BJ (cell line): ENCODE results near the gene SLC4A5. TPM values are rescaled to one million over a fixed set of nuclear protein-coding genes. Genes with fewer than 3 reads are reported as not detected.

Experiments
- CTCF ChIA-PET: fragments of 350-600 bp; formaldehyde crosslinking; extraction: SDS; loops from one replicate; lab custom pipeline; 2021; ENCODE audit warnings: antibody characterized with exemption, inconsistent platforms; lab: Yijun Ruan, JAX
- POLR2A ChIA-PET: fragments of 300-600 bp; sonication (Branson Sonifier 250); formaldehyde crosslinking; extraction: SDS; loops from one replicate; lab custom pipeline; 2021; ENCODE audit warnings: antibody characterized with exemption; lab: Charles Lee
- DNase-seq: peaks from one replicate; pipeline ENCODE4 v3.0.0-alpha.2; 2011; ENCODE audit warnings: low read depth
- H3K27me3 ChIP-seq: 2 replicates; pipeline ENCODE4 v1.6.0; 2011; ENCODE audit warnings: low read length; ENCODE audit not compliant: control insufficient read depth, insufficient read depth
- H3K36me3 ChIP-seq: 2 replicates; pipeline ENCODE4 v1.5.1; 2011; ENCODE audit warnings: low read length; ENCODE audit not compliant: control insufficient read depth, insufficient read depth
- H3K4me3 ChIP-seq: 2 replicates; pipeline ENCODE4 v1.5.1; 2011; ENCODE audit warnings: low read depth, mild to moderate bottlenecking, control low read depth, low read length
- CTCF ChIP-seq: IDR thresholded peaks from 2 replicates; pipeline ENCODE4 v1.5.1; 2011; ENCODE audit warnings: low read depth, mild to moderate bottlenecking, control low read depth, inconsistent platforms, low read length, moderate library complexity; ENCODE audit not compliant: insufficient read depth
- polyA plus RNA-seq: library from polyadenylated mRNA; depleted of rRNA; stranded (reverse); fragments of >200 nt; gene quantifications from 2 replicates; pipeline ENCODE4 v1.2.3, GENCODE V29; 2011; rRNA removed
- small RNA-seq: library from RNA; depleted of rRNA; stranded (forward); fragments of <200 nt; gene quantifications from one replicate; pipeline ENCODE3, GENCODE V24; 2012; ENCODE audit warnings: low replicate concordance, low read depth; ENCODE audit not compliant: insufficient read length

SLC4A5 gene
- polyA plus RNA-seq, 1 experiment = 0.07 TPM

- POLR2A ChIA-PET = no interaction called here
- no peak for DNase-seq
- no peak for TF ChIP-seq CTCF
- Histone ChIP-seq H3K27me3 (no peaks in the 10 kb centered on the region), H3K36me3 (peaks cover 13% of the 10 kb centered on the region), H3K4me3 (no peak overlapping the region)
- CTCF ChIA-PET = interaction anchor here (1.6 to 2.9 kb wide), 2 partner anchors 9 to 17 kb away, joined by 7 to 10 read pairs; partner anchors contain the start of gene MOB1A
Measured at GRCh38 chr2:74168739-74169138, 174.5 kb downstream of the SLC4A5 start.

Small RNA genes within 50 kb of the gene (small RNA-seq; reads per million reads assigned to genes)
- gene RNU6-542P = not detected
- gene TAF13P2 = not detected

Other genes with a start within 250 kb of the SLC4A5 start
- gene BOLA3, start 195.5 kb downstream of the SLC4A5 start, polyA plus RNA-seq = 11.4 and 35.9 TPM in 2 replicates
- gene MOB1A, start 164.5 kb downstream of the SLC4A5 start, polyA plus RNA-seq = 19.1 and 42.8 TPM in 2 replicates
- 282 and 380 TPM in 2 replicates for gene MTHFD2, start 144.8 kb downstream of the SLC4A5 start, polyA plus RNA-seq
- gene DCTN1, start 36.9 kb upstream of the SLC4A5 start, polyA plus RNA-seq = 136 and 193 TPM in 2 replicates
- 0.18 and 0.67 TPM in 2 replicates for gene C2orf81, start 78.2 kb upstream of the SLC4A5 start, polyA plus RNA-seq
- 26.0 and 42.9 TPM in 2 replicates for gene WDR54, start 78.3 kb upstream of the SLC4A5 start, polyA plus RNA-seq
- 8.3 and 12.4 TPM in 2 replicates for gene RTKN, start 98.5 kb upstream of the SLC4A5 start, polyA plus RNA-seq
- gene INO80B, start 111.7 kb upstream of the SLC4A5 start, polyA plus RNA-seq = 5.6 and 6.4 TPM in 2 replicates
- gene WBP1, start 115.0 kb upstream of the SLC4A5 start, polyA plus RNA-seq = 55.7 and 92.0 TPM in 2 replicates
- gene MOGS, start 122.0 kb upstream of the SLC4A5 start, polyA plus RNA-seq = 35.5 and 59.5 TPM in 2 replicates
- 38.9 and 41.2 TPM in 2 replicates for gene MRPL53, start 129.3 kb upstream of the SLC4A5 start, polyA plus RNA-seq
- 4.5 and 6.2 TPM in 2 replicates for gene CCDC142, start 139.6 kb upstream of the SLC4A5 start, polyA plus RNA-seq
- gene TTC31, start 139.7 kb upstream of the SLC4A5 start, polyA plus RNA-seq = 19.4 and 26.0 TPM in 2 replicates
- gene LBX2, start 156.2 kb upstream of the SLC4A5 start, polyA plus RNA-seq = 0.37 and 0.61 TPM in 2 replicates
- 28.7 and 30.6 TPM in 2 replicates for gene PCGF1, start 164.3 kb upstream of the SLC4A5 start, polyA plus RNA-seq
- not detected in 2 replicates for gene TLX2, start 171.0 kb upstream of the SLC4A5 start, polyA plus RNA-seq
- 0.12 TPM in 1 of 2 replicates, not detected in the other for gene DQX1, start 182.8 kb upstream of the SLC4A5 start, polyA plus RNA-seq
- 79.5 and 104 TPM in 2 replicates for gene AUP1, start 186.3 kb upstream of the SLC4A5 start, polyA plus RNA-seq
- gene HTRA2, start 186.5 kb upstream of the SLC4A5 start, polyA plus RNA-seq = 26.0 and 36.1 TPM in 2 replicates
- 95.8 and 130 TPM in 2 replicates for gene LOXL3, start 210.5 kb upstream of the SLC4A5 start, polyA plus RNA-seq
- 19.8 and 28.7 TPM in 2 replicates for gene DOK1, start 211.3 kb upstream of the SLC4A5 start, polyA plus RNA-seq